WTC11 (cell line): Measurements from ENCODE around the gene SERPINH1. TPM values are rescaled to one million over a fixed set of nuclear protein-coding genes. Genes with fewer than 3 reads are reported as not detected.

Experiments used
- ATAC-seq: fragments of 200-7000 bp; cut with Tn5 transposase; 2 replicates; pipeline ENCODE4 v1.10.0; 2021; ENCODE audit warnings: mild to moderate bottlenecking, moderate library complexity
- CTCF ChIA-PET: fragments of 300-600 bp; sonication (Branson Sonifier 250); formaldehyde crosslinking; loops from one replicate; lab custom pipeline; 2021; ENCODE audit warnings: antibody characterized with exemption; lab: Charles Lee
- POLR2A ChIA-PET: fragments of 350-600 bp; sonication (Branson Sonifier 250); formaldehyde crosslinking; loops from one replicate; lab custom pipeline; 2021; ENCODE audit warnings: antibody characterized with exemption; lab: Charles Lee
- DNase-seq: peaks from one replicate; pipeline ENCODE4 v3.0.0; 2021; ENCODE audit warnings: low spot score
- H3K27ac Mint-ChIP-seq: 2 replicates; pipeline ENCODE4 v1.8.0; 2021; ENCODE audit warnings: mixed read lengths
- H3K27me3 Mint-ChIP-seq: 2 replicates; pipeline ENCODE4 v1.8.0; 2021; ENCODE audit warnings: low read depth, mild to moderate bottlenecking, moderate library complexity, mixed read lengths
- H3K36me3 Mint-ChIP-seq: 2 replicates; pipeline ENCODE4 v1.8.0; 2021; ENCODE audit warnings: mixed read lengths
- H3K4me1 Mint-ChIP-seq: 2 replicates; pipeline ENCODE4 v1.8.0; 2022; ENCODE audit warnings: mixed read lengths
- H3K4me3 Mint-ChIP-seq: 2 replicates; pipeline ENCODE4 v1.8.0; 2021; ENCODE audit warnings: mild to moderate bottlenecking, moderate library complexity, mixed read lengths
- H3K9me3 Mint-ChIP-seq: 2 replicates; pipeline ENCODE4 v1.8.0; 2021; ENCODE audit warnings: mixed read lengths
- ARID4B ChIP-seq: sonication (generic); formaldehyde crosslinking; IDR thresholded peaks from 2 replicates; pipeline ENCODE4 v1.8.0; 2023; ENCODE audit warnings: missing genetic modification reagents, mild to moderate bottlenecking, borderline replicate concordance
- CREB1 ChIP-seq: sonication (generic); formaldehyde crosslinking; IDR thresholded peaks from 2 replicates; pipeline ENCODE4 v1.8.0; 2023; ENCODE audit warnings: mild to moderate bottlenecking, missing genetic modification reagents
- E2F5 ChIP-seq: sonication (generic); formaldehyde crosslinking; IDR thresholded peaks from 2 replicates; pipeline ENCODE4 v1.8.1; 2022; ENCODE audit warnings: mild to moderate bottlenecking, moderate library complexity, missing genetic modification reagents
- ESRRA ChIP-seq: sonication (generic); formaldehyde crosslinking; IDR thresholded peaks from 2 replicates; pipeline ENCODE4 v1.8.1; 2022; ENCODE audit warnings: mild to moderate bottlenecking, missing genetic modification reagents, borderline replicate concordance
- FOXJ3 ChIP-seq: sonication (generic); formaldehyde crosslinking; IDR thresholded peaks from 2 replicates; pipeline ENCODE4 v1.9.0; 2021; ENCODE audit warnings: missing genetic modification reagents, mild to moderate bottlenecking, borderline replicate concordance
- GRHL2 ChIP-seq: fragments of 250-450 bp; sonication (Bioruptor Pico); IDR thresholded peaks from 2 replicates; pipeline ENCODE4 v1.8.0; 2022; ENCODE audit warnings: mild to moderate bottlenecking, moderate library complexity; ENCODE audit not compliant: insufficient replicate concordance, severe bottlenecking
- HMGA2 ChIP-seq: fragments of 250-450 bp; sonication (Bioruptor Pico); IDR thresholded peaks from 2 replicates; pipeline ENCODE4 v1.4.0; 2021; ENCODE audit warnings: mild to moderate bottlenecking, moderate library complexity
- JAZF1 ChIP-seq: fragments of 250-450 bp; sonication (Bioruptor Pico); IDR thresholded peaks from 2 replicates; pipeline ENCODE4 v1.9.0; 2021; ENCODE audit warnings: moderate library complexity, mild to moderate bottlenecking, inconsistent platforms
- MXD4 ChIP-seq: fragments of 250-450 bp; sonication (Bioruptor Pico); IDR thresholded peaks from 2 replicates; pipeline ENCODE4 v1.8.0; 2021; ENCODE audit warnings: mild to moderate bottlenecking, moderate library complexity, borderline replicate concordance
- NFATC4 ChIP-seq: fragments of 250-450 bp; sonication (Bioruptor Pico); IDR thresholded peaks from 2 replicates; pipeline ENCODE4 v1.9.0; 2021; ENCODE audit warnings: mild to moderate bottlenecking
- PRRX2 ChIP-seq: fragments of 250-450 bp; sonication (Bioruptor Pico); IDR thresholded peaks from 2 replicates; pipeline ENCODE4 v1.8.0; 2021; ENCODE audit warnings: mild to moderate bottlenecking
- SMAD4 ChIP-seq: sonication (generic); formaldehyde crosslinking; IDR thresholded peaks from 2 replicates; pipeline ENCODE4 v1.8.0; 2022; ENCODE audit warnings: mild to moderate bottlenecking, missing genetic modification reagents
- TEAD1 ChIP-seq: sonication (generic); formaldehyde crosslinking; IDR thresholded peaks from 2 replicates; pipeline ENCODE4 v1.8.0; 2022; ENCODE audit warnings: mild to moderate bottlenecking, missing genetic modification reagents
- ZBTB21 ChIP-seq: sonication (generic); formaldehyde crosslinking; IDR thresholded peaks from 2 replicates; pipeline ENCODE4 v1.8.1; 2023; ENCODE audit warnings: mild to moderate bottlenecking, missing genetic modification reagents, borderline replicate concordance
- ZMAT4 ChIP-seq: fragments of 250-450 bp; sonication (Bioruptor Pico); IDR thresholded peaks from 2 replicates; pipeline ENCODE4 v1.9.0; 2021; ENCODE audit warnings: mild to moderate bottlenecking
- ZNF423 ChIP-seq: fragments of 250-450 bp; sonication (Bioruptor Pico); IDR thresholded peaks from 2 replicates; pipeline ENCODE4 v2.1.2; 2022; ENCODE audit warnings: mild to moderate bottlenecking, moderate library complexity
- total RNA-seq: library from RNA; stranded (reverse); gene quantifications from 3 replicates; pipeline ENCODE4 v1.2.3, GENCODE V29; 2021
- TF ChIP-seq, protein P1 (sequence below): sonication (generic); formaldehyde crosslinking; IDR thresholded peaks from 2 replicates; pipeline ENCODE4 v1.8.0; 2022; ENCODE audit warnings: mild to moderate bottlenecking, missing genetic modification reagents
- TF ChIP-seq, protein P2 (sequence below): sonication (generic); formaldehyde crosslinking; IDR thresholded peaks from 2 replicates; pipeline ENCODE4 v1.8.0; 2023; ENCODE audit warnings: mild to moderate bottlenecking, missing genetic modification reagents
- TF ChIP-seq, protein P3 (sequence below): sonication (generic); formaldehyde crosslinking; IDR thresholded peaks from 2 replicates; pipeline ENCODE4 v1.8.1; 2023; ENCODE audit warnings: mild to moderate bottlenecking, missing genetic modification reagents

SERPINH1 gene
- total RNA-seq, 1 experiment from 2014 or later: 411 TPM

DNA sequence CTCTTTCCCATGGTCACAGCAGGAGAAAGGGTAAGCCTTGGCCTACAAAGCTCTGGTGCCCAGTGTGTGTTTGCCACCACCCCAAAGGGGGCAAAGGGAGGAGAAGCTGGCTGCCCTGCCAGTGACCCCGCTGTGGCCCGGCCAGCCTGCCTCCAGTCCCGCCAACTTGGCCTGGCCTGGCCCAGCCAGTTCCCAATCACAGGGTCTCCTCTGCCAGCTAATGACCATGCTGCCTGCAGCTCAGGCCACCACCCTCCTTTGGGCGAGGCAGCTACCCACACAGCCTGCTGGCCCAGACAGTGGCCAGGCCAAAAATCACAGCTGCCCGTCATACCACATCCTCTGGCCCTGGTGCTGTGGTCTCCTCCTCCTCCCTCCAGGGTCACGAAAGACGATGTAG, 41.4 kb upstream of the SERPINH1 start:
- ChIA-PET POLR2A (no interaction called here), CTCF (interaction anchor here (1.3 to 2.6 kb wide), 2 partner anchors 11 to 70 kb away, joined by 4 to 12 read pairs; no protein-coding TSS in a partner anchor)
- no peaks in the 10 kb centered on the region for H3K36me3 Mint-ChIP-seq

DNA sequence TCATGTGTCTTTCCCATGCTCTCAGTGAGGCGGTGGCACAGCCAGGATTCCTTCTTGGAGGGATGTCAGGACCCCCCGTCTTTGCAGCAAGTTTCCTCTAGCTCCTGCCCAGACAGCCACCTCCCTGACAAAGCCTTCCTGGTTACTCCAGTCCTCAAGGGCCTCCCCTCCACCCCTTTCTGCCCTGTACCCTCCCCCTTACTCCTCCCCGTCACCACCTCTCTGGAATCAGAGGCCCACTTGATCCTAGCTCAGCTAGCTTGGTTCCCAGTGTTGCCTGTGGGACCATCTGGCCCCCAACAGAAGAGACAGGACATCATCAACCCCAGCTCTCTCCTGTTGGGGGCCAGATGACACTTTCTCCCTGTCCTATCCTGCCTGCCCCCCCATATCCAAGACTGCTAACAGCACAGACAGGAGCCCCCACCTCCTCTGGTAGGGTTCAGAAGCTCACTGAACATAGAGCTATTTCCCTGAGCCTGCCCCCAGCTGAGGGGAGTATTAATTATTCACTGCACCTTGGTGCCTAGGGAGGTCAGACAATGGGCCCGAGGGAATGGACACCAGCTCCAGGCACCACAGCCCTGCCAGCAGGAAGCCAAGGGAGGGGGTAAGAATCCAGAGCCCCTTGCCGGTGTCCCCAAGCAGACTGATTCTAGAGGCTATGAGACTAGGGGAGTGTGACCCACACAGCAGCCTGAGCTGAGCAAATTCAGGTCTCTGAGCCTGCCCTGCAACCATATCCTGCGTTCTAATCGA, 39.6 kb upstream of the SERPINH1 start:
- H3K9me3 Mint-ChIP-seq: no peaks in the 10 kb centered on the region
- DNase-seq (no peak), ATAC-seq (no peak)
- peaks cover 19% of the 10 kb centered on the region for H3K4me1 Mint-ChIP-seq
- peaks cover 39% of the 10 kb centered on the region for H3K27me3 Mint-ChIP-seq
- POLR2A ChIA-PET: no interaction called here
- H3K36me3 Mint-ChIP-seq: no peaks in the 10 kb centered on the region
- no peak overlapping the region for H3K27ac Mint-ChIP-seq
- CTCF ChIA-PET: interaction anchor here (0.7 to 2.5 kb wide), 11 partner anchors 9 to 134 kb away, joined by 3 to 10 read pairs (median 4); no protein-coding TSS in a partner anchor
- H3K4me3 Mint-ChIP-seq: no peak overlapping the region
- no peak for TF ChIP-seq HMGA2
- TF ChIP-seq, protein P1, sequence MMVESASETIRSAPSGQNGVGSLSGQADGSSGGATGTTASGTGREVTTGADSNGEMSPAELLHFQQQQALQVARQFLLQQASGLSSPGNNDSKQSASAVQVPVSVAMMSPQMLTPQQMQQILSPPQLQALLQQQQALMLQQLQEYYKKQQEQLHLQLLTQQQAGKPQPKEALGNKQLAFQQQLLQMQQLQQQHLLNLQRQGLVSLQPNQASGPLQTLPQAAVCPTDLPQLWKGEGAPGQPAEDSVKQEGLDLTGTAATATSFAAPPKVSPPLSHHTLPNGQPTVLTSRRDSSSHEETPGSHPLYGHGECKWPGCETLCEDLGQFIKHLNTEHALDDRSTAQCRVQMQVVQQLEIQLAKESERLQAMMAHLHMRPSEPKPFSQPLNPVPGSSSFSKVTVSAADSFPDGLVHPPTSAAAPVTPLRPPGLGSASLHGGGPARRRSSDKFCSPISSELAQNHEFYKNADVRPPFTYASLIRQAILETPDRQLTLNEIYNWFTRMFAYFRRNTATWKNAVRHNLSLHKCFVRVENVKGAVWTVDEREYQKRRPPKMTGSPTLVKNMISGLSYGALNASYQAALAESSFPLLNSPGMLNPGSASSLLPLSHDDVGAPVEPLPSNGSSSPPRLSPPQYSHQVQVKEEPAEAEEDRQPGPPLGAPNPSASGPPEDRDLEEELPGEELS (CRISPR knock-in tag): no peak
- no peak for TF ChIP-seq ZNF423 (CRISPR knock-in tag)
- TF ChIP-seq FOXJ3: no peak
- TF ChIP-seq CREB1 (CRISPR knock-in tag): no peak
- TF ChIP-seq, protein P2, sequence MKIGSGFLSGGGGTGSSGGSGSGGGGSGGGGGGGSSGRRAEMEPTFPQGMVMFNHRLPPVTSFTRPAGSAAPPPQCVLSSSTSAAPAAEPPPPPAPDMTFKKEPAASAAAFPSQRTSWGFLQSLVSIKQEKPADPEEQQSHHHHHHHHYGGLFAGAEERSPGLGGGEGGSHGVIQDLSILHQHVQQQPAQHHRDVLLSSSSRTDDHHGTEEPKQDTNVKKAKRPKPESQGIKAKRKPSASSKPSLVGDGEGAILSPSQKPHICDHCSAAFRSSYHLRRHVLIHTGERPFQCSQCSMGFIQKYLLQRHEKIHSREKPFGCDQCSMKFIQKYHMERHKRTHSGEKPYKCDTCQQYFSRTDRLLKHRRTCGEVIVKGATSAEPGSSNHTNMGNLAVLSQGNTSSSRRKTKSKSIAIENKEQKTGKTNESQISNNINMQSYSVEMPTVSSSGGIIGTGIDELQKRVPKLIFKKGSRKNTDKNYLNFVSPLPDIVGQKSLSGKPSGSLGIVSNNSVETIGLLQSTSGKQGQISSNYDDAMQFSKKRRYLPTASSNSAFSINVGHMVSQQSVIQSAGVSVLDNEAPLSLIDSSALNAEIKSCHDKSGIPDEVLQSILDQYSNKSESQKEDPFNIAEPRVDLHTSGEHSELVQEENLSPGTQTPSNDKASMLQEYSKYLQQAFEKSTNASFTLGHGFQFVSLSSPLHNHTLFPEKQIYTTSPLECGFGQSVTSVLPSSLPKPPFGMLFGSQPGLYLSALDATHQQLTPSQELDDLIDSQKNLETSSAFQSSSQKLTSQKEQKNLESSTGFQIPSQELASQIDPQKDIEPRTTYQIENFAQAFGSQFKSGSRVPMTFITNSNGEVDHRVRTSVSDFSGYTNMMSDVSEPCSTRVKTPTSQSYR (CRISPR knock-in tag): no peak
- TF ChIP-seq PRRX2 (CRISPR knock-in tag): no peak
- TF ChIP-seq TEAD1 (CRISPR knock-in tag): no peak
- no peak for TF ChIP-seq ZMAT4 (CRISPR knock-in tag)
- TF ChIP-seq E2F5 (CRISPR knock-in tag): no peak

More for the DNA sequence above, 41.4 kb upstream of the SERPINH1 start:
- H3K4me3 Mint-ChIP-seq: no peak overlapping the region
- no peak for TF ChIP-seq ZBTB21
- no peak for TF ChIP-seq PRRX2 (CRISPR knock-in tag)
- TF ChIP-seq MXD4 (CRISPR knock-in tag): no peak
- no peak for TF ChIP-seq FOXJ3
- no peak for TF ChIP-seq SMAD4 (CRISPR knock-in tag)
- TF ChIP-seq ARID4B: no peak
- no peak for TF ChIP-seq GRHL2 (CRISPR knock-in tag)
- TF ChIP-seq NFATC4 (CRISPR knock-in tag): no peak
- TF ChIP-seq, protein P3, sequence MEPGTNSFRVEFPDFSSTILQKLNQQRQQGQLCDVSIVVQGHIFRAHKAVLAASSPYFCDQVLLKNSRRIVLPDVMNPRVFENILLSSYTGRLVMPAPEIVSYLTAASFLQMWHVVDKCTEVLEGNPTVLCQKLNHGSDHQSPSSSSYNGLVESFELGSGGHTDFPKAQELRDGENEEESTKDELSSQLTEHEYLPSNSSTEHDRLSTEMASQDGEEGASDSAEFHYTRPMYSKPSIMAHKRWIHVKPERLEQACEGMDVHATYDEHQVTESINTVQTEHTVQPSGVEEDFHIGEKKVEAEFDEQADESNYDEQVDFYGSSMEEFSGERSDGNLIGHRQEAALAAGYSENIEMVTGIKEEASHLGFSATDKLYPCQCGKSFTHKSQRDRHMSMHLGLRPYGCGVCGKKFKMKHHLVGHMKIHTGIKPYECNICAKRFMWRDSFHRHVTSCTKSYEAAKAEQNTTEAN (CRISPR knock-in tag): no peak
- no peak for TF ChIP-seq ESRRA (CRISPR knock-in tag)
- TF ChIP-seq JAZF1 (CRISPR knock-in tag): no peak
- H3K27me3 Mint-ChIP-seq: peaks cover 28% of the 10 kb centered on the region
- peaks cover 6% of the 10 kb centered on the region; the same call in 1 of the 2 replicates for H3K9me3 Mint-ChIP-seq
- no peak overlapping the region for H3K27ac Mint-ChIP-seq
- ATAC-seq (no peak), DNase-seq (no peak)
- peaks cover 16% of the 10 kb centered on the region for H3K4me1 Mint-ChIP-seq
